Kidney tubule cell (primary cell): ENCODE data around the gene CTDP1.

Experiments used
- DNase-seq: peaks from one replicate; pipeline ENCODE4 v3.0.0-alpha.2; 2018; ENCODE audit warnings: low spot score

CTDP1 gene

GRCh38 chr18:79784071-79784913 is 104.7 kb downstream of the CTDP1 start:
- no peak for DNase-seq

GRCh38 chr18:79784965-79785770 is 105.6 kb downstream of the CTDP1 start:
- peak; percentile 80 for DNase-seq

- DNase-seq: no peak
Measured at GRCh38 chr18:79785831-79786230, 106.2 kb downstream of the CTDP1 start.

- no peak for DNase-seq
Measured at GRCh38 chr18:79786304-79786703, 106.7 kb downstream of the CTDP1 start.

GRCh38 chr18:79786786-79787526 is 107.4 kb downstream of the CTDP1 start:
- DNase-seq: no peak

- no peak for DNase-seq
Measured at GRCh38 chr18:79787527-79787864, 107.9 kb downstream of the CTDP1 start.

GRCh38 chr18:79787865-79788733 is 108.5 kb downstream of the CTDP1 start:
- no peak for DNase-seq

- DNase-seq: no peak
Measured at GRCh38 chr18:79788734-79789085, 109.1 kb downstream of the CTDP1 start.

- no peak for DNase-seq
Measured at GRCh38 chr18:79789091-79789891, 109.7 kb downstream of the CTDP1 start.

GRCh38 chr18:79789901-79790890 is 110.6 kb downstream of the CTDP1 start:
- DNase-seq: no peak

GRCh38 chr18:79790996-79791972 is 111.7 kb downstream of the CTDP1 start:
- peak; percentile 69 for DNase-seq

- DNase-seq: no peak
Measured at GRCh38 chr18:79792096-79792987, 112.7 kb downstream of the CTDP1 start.

GRCh38 chr18:79792988-79793355 is 113.4 kb downstream of the CTDP1 start:
- DNase-seq: no peak

- DNase-seq: no peak
Measured at GRCh38 chr18:79794846-79795245, 115.2 kb downstream of the CTDP1 start.

- DNase-seq: no peak
Measured at GRCh38 chr18:79795446-79795845, 115.8 kb downstream of the CTDP1 start.

GRCh38 chr18:79796016-79796415 is 116.4 kb downstream of the CTDP1 start:
- no peak for DNase-seq
